DMS114 treated with DMSO at 0.1 percent for 48 hours (cell line): ENCODE data around the gene ABCC4.

Experiments used
- DNase-seq: peaks from one replicate; lab custom pipeline; 2025; ENCODE audit not compliant: unreplicated experiment; lab: John Stamatoyannopoulos, UW

The ABCC4 gene

GRCh38 chr13:95258619-95259194 lies 42.5 kb downstream of the ABCC4 start:
- no peak for DNase-seq

- DNase-seq, result no peak
Observed at GRCh38 chr13:95258098-95258497, 43.2 kb downstream of the ABCC4 start.

GRCh38 chr13:95256091-95256490 lies 45.2 kb downstream of the ABCC4 start:
- no peak for DNase-seq

- DNase-seq, result no peak
Observed at GRCh38 chr13:95255072-95255732, 46.0 kb downstream of the ABCC4 start.

- DNase-seq, result no peak
Observed at GRCh38 chr13:95254339-95254738, 46.9 kb downstream of the ABCC4 start.

GRCh38 chr13:95253033-95253432 lies 48.2 kb downstream of the ABCC4 start:
- no peak for DNase-seq

GRCh38 chr13:95251641-95252040 lies 49.6 kb downstream of the ABCC4 start:
- DNase-seq, result no peak

- DNase-seq, result no peak
Observed at GRCh38 chr13:95250961-95251360, 50.3 kb downstream of the ABCC4 start.

GRCh38 chr13:95248953-95249352 lies 52.3 kb downstream of the ABCC4 start:
- DNase-seq, result no peak

- no peak for DNase-seq
Observed at GRCh38 chr13:95247852-95248251, 53.4 kb downstream of the ABCC4 start.

- no peak for DNase-seq
Observed at GRCh38 chr13:95247171-95247570, 54.1 kb downstream of the ABCC4 start.

GRCh38 chr13:95246292-95247082 lies 54.8 kb downstream of the ABCC4 start:
- no peak for DNase-seq

GRCh38 chr13:95245071-95245470 lies 56.2 kb downstream of the ABCC4 start:
- DNase-seq, result no peak

- DNase-seq, result no peak
Observed at GRCh38 chr13:95243207-95243606, 58.0 kb downstream of the ABCC4 start.

GRCh38 chr13:95241321-95241720 lies 59.9 kb downstream of the ABCC4 start:
- no peak for DNase-seq

GRCh38 chr13:95239283-95239682 lies 62.0 kb downstream of the ABCC4 start:
- DNase-seq, result no peak

GRCh38 chr13:95237310-95237870 lies 63.9 kb downstream of the ABCC4 start:
- no peak for DNase-seq

- DNase-seq, result no peak
Observed at GRCh38 chr13:95236774-95237173, 64.5 kb downstream of the ABCC4 start.

- no peak for DNase-seq
Observed at GRCh38 chr13:95235974-95236373, 65.3 kb downstream of the ABCC4 start.

- DNase-seq, result no peak
Observed at GRCh38 chr13:95235199-95235756, 66.0 kb downstream of the ABCC4 start.

- DNase-seq, result no peak
Observed at GRCh38 chr13:95234242-95234641, 67.0 kb downstream of the ABCC4 start.
